Measurements from ENCODE around the gene FAM199X. TPM values are rescaled to one million over a fixed set of nuclear protein-coding genes. Genes with fewer than 3 reads are reported as not detected.

Gene FAM199X
- polyA plus RNA-seq, 1 donor from 2014 or later: 38.2 TPM

DNA sequence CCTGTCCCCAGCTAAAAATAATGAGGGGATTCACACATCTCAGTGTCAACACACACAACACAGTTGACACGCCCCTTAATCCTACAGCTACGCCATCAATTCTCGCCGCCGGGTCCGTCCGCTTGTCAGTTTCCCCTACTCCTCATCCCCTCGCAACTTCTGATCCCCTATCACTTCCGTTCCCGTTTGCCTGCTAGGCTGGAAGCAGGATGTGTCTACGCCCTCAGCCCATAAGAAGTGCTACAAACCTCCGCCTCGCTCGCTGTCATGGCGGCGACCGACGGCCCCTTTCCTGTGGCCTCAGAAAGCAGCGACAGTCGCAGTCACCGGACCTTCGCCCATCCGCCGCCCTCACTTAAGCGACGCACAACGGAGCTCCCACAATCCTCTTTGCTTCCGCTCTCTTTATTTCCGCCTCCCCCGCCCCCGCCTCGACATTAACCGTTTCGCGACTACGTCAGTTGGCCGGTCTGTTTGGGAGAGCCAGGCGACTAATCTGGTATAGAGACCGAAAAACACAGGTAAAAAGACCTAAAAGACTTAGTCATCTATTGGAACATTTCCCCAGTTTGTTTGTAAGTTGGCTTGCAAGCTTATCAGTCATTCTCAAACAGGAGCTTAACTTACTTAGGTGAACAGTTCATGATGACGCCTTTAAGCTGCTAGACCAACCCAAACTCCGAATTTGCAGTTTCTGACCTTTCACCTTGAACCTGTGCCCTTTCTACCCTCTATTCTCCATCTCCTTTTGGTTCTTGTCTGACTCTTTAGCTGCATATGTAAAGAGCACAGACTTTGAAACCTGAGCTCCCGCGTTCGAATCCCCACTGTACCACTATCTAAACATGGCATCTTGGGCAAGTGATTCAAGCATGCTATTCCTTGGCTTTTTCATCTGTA is 9.4 kb upstream of the FAM199X start, which contains the start of gene SLC25A53:
Gene SLC25A53 (minus strand): TSS at position 380 of the 900 bp plus-strand sequence. CDS start 51,752 bp downstream, outside the sequence.
- no peaks in the 10 kb centered on the region for H3K79me2 ChIP-seq (replicated peaks; ENCODE audit: insufficient read depth, low read length)
- H3K9ac ChIP-seq (ENCODE audit: low read length): peak within 1 kb of the TSS; percentile 85
- H3K4me3 ChIP-seq (ENCODE audit: low read length): peak within 1 kb of the TSS; percentile 74
- no peaks in the 10 kb centered on the region for H3K9me3 ChIP-seq (ENCODE audit: low read length)
- no peaks in the 10 kb centered on the region for H3K27me3 ChIP-seq (ENCODE audit: insufficient read depth, low read depth, low read length)
- H3F3A ChIP-seq (ENCODE audit: insufficient read depth, low read length, poor library complexity, severe bottlenecking): no peaks in the 10 kb centered on the region
- H3K4me2 ChIP-seq (ENCODE audit: low read length): peak within 1 kb of the TSS; percentile 45
- H3K27ac ChIP-seq (ENCODE audit: low read length): peak within 1 kb of the TSS; percentile 90
- TF ChIP-seq, protein P1, sequence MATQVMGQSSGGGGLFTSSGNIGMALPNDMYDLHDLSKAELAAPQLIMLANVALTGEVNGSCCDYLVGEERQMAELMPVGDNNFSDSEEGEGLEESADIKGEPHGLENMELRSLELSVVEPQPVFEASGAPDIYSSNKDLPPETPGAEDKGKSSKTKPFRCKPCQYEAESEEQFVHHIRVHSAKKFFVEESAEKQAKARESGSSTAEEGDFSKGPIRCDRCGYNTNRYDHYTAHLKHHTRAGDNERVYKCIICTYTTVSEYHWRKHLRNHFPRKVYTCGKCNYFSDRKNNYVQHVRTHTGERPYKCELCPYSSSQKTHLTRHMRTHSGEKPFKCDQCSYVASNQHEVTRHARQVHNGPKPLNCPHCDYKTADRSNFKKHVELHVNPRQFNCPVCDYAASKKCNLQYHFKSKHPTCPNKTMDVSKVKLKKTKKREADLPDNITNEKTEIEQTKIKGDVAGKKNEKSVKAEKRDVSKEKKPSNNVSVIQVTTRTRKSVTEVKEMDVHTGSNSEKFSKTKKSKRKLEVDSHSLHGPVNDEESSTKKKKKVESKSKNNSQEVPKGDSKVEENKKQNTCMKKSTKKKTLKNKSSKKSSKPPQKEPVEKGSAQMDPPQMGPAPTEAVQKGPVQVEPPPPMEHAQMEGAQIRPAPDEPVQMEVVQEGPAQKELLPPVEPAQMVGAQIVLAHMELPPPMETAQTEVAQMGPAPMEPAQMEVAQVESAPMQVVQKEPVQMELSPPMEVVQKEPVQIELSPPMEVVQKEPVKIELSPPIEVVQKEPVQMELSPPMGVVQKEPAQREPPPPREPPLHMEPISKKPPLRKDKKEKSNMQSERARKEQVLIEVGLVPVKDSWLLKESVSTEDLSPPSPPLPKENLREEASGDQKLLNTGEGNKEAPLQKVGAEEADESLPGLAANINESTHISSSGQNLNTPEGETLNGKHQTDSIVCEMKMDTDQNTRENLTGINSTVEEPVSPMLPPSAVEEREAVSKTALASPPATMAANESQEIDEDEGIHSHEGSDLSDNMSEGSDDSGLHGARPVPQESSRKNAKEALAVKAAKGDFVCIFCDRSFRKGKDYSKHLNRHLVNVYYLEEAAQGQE (IDR thresholded peaks at IDR 0.05; ENCODE audit: borderline replicate concordance): peak; percentile 58
- no peak for TF ChIP-seq TAF1 (IDR thresholded peaks at IDR 0.05; ENCODE audit: low read depth)
- TF ChIP-seq POLR2AphosphoS5 (IDR thresholded peaks at IDR 0.05): peak; percentile 23
- peak; percentile 63 for TF ChIP-seq EP300 (conservative IDR thresholded peaks at IDR 0.05; ENCODE audit: poor library complexity, severe bottlenecking)
- peak; percentile 45 for TF ChIP-seq MXI1 (conservative IDR thresholded peaks at IDR 0.05; ENCODE audit: poor library complexity, severe bottlenecking)
- no peak for TF ChIP-seq RAD21 (conservative IDR thresholded peaks at IDR 0.05)
- no peaks in the 10 kb centered on the region for H3K9me2 ChIP-seq (ENCODE audit: insufficient read depth, low read length)
- no peaks in the 10 kb centered on the region for H3K36me3 ChIP-seq (ENCODE audit: insufficient read depth, low read length)
- H2AFZ ChIP-seq (ENCODE audit: low read depth, low read length): peak within 1 kb of the TSS; percentile 65
- H4K20me1 ChIP-seq (ENCODE audit: insufficient read depth): no peaks in the 10 kb centered on the region

DNA sequence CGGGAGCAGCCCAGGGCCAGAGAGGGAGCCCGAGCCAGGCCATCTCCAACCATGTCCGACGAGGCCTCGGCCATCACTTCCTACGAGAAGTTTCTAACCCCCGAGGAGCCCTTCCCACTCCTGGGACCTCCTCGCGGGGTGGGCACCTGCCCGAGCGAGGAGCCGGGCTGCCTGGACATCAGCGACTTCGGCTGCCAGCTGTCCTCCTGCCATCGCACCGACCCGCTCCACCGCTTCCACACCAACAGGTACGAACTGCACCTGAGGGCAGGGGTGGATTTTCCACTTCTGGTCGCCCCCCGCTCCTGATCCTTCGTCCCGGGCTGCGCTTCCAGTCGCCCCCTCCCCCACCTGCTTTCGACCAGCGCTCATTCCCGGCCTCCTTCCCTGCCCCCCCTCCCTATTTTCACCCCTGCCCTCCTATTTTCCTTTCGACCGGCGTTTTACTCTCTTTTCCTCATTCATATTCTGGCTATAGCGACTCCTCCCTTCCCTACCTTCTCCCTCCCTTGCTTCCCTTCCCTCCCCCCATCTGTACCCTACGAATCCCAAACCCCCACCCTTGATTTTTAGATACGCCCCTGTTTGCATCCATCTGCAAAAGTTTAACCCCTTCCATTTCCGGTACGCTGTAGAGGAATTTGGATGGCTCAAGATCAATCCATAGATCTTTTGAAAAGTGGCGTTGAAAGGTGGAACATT is 633 bp downstream of the FAM199X start:
- Histone ChIP-seq H3K79me2 (replicated peaks; ENCODE audit: insufficient read depth, low read length) (peaks cover 12% of the 10 kb centered on the region), H3F3A (ENCODE audit: insufficient read depth, low read length, poor library complexity, severe bottlenecking) (no peaks in the 10 kb centered on the region), H3K9me2 (ENCODE audit: insufficient read depth, low read length) (no peaks in the 10 kb centered on the region), H3K4me2 (ENCODE audit: low read length) (peak overlapping the region; percentile 65), H4K20me1 (ENCODE audit: insufficient read depth) (no peaks in the 10 kb centered on the region), H3K9me3 (ENCODE audit: low read length) (no peaks in the 10 kb centered on the region), H3K4me3 (ENCODE audit: low read length) (peak overlapping the region; percentile 87), H3K9ac (ENCODE audit: low read length) (peak overlapping the region; percentile 68), H2AFZ (ENCODE audit: low read depth, low read length) (peak overlapping the region; percentile 14), H3K27me3 (ENCODE audit: insufficient read depth, low read depth, low read length) (no peaks in the 10 kb centered on the region), H3K36me3 (ENCODE audit: insufficient read depth, low read length) (no peaks in the 10 kb centered on the region), H3K27ac (ENCODE audit: low read length) (no peak overlapping the region)
- TF ChIP-seq EP300 (conservative IDR thresholded peaks at IDR 0.05; ENCODE audit: poor library complexity, severe bottlenecking) (no peak), MXI1 (conservative IDR thresholded peaks at IDR 0.05; ENCODE audit: poor library complexity, severe bottlenecking) (no peak), RAD21 (conservative IDR thresholded peaks at IDR 0.05) (no peak), EZH2 (IDR thresholded peaks at IDR 0.05; ENCODE audit: borderline replicate concordance, insufficient read depth, low read length, poor library complexity, severe bottlenecking) (no peak), SMC3 (conservative IDR thresholded peaks at IDR 0.05; ENCODE audit: poor library complexity) (no peak), TAF1 (IDR thresholded peaks at IDR 0.05; ENCODE audit: low read depth) (no peak), POLR2AphosphoS5 (IDR thresholded peaks at IDR 0.05) (no peak)
- TF ChIP-seq, protein P1 (IDR thresholded peaks at IDR 0.05; ENCODE audit: borderline replicate concordance): no peak
- TF ChIP-seq, protein P2, sequence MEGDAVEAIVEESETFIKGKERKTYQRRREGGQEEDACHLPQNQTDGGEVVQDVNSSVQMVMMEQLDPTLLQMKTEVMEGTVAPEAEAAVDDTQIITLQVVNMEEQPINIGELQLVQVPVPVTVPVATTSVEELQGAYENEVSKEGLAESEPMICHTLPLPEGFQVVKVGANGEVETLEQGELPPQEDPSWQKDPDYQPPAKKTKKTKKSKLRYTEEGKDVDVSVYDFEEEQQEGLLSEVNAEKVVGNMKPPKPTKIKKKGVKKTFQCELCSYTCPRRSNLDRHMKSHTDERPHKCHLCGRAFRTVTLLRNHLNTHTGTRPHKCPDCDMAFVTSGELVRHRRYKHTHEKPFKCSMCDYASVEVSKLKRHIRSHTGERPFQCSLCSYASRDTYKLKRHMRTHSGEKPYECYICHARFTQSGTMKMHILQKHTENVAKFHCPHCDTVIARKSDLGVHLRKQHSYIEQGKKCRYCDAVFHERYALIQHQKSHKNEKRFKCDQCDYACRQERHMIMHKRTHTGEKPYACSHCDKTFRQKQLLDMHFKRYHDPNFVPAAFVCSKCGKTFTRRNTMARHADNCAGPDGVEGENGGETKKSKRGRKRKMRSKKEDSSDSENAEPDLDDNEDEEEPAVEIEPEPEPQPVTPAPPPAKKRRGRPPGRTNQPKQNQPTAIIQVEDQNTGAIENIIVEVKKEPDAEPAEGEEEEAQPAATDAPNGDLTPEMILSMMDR (IDR thresholded peaks at IDR 0.05; ENCODE audit: poor library complexity, severe bottlenecking): no peak

Data from neural cell (in vitro differentiated cells).